ENCODE measurements around the gene SORBS1. TPM values are rescaled to one million over a fixed set of nuclear protein-coding genes. Genes with fewer than 3 reads are reported as not detected.

SORBS1 gene
- total RNA-seq, 2 donors from 2014 or later, result 16.7 to 17.9 TPM

DNA sequence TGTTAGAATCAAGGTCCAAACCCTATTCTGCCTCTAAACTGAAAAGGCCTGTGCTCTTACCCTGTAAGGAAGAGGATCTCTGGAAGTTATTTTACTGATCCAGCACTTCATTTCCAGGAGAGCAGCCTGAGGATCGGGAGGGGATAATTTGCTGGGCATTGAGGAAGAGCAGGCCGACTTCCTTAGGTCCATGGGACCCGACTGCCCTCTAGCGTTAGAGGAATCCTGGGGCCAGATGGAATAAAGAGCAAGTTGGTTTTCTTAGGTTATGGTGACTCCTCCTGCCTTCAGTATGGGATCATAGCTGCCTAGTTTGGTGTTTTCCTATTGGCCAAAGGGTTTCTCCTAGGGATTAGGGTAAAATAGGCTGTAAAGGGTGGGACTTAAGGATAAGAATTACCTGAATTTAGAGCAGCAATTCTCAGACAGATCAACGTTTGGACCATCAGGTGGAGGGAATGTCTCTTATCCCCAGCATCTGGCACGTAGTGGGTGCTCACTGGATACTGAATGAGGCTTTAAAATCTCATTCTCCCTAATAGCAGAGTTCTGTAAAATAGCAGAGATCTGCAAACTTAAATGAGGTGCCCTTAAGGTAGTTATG, 40.0 kb upstream of the SORBS1 start:
- Mint-ChIP-seq H3K27me3 (ENCODE audit: insufficient read depth) (no peaks in the 10 kb centered on the region), H3K4me3 (no peak overlapping the region), H3K4me1 (peaks cover 6% of the 10 kb centered on the region), H3K27ac (no peak overlapping the region), H3K9me3 (peaks cover 2% of the 10 kb centered on the region), H3K36me3 (ENCODE audit: low read depth) (peaks cover 3% of the 10 kb centered on the region)
- Histone ChIP-seq H3K27me3 (ENCODE audit: control insufficient read depth, insufficient read depth, low read length, poor library complexity, severe bottlenecking) (no peaks in the 10 kb centered on the region), H3K36me3 (ENCODE audit: control insufficient read depth, insufficient read depth, low read length) (peaks cover 8% of the 10 kb centered on the region), H3K9ac (ENCODE audit: extremely low read depth, low read length, poor library complexity, severe bottlenecking) (no peak overlapping the region), H3K4me3 (ENCODE audit: low read length) (no peak overlapping the region), H3K27ac (ENCODE audit: low read depth, low read length) (no peak overlapping the region), H3K9me3 (ENCODE audit: control insufficient read depth, low read length) (no peaks in the 10 kb centered on the region), H3K4me1 (ENCODE audit: control insufficient read depth, insufficient read depth, low read length) (no peaks in the 10 kb centered on the region)
- DNase-seq, result peak; percentile 96
- TF ChIP-seq CTCF (conservative IDR thresholded peaks at IDR 0.05), result peak; percentile 98
- WGBS, 2 experiments (ENCODE audit: insufficient coverage in 1 of 2, insufficient read length in 1 of 2), result 20 to 22% methylated on average over 6 of the region's 6 CpGs

- H3K36me3 ChIP-seq (ENCODE audit: control insufficient read depth, insufficient read depth, low read length), result no peaks in the 10 kb centered on the region
- peaks cover 6% of the 10 kb centered on the region for H3K4me1 Mint-ChIP-seq
- H3K4me3 ChIP-seq (ENCODE audit: low read length), result no peak overlapping the region
- no peak for DNase-seq
- peaks cover 2% of the 10 kb centered on the region for H3K9me3 Mint-ChIP-seq
- no peak overlapping the region for H3K27ac ChIP-seq (ENCODE audit: low read depth, low read length)
- WGBS, 2 experiments (ENCODE audit: insufficient coverage in 1 of 2, insufficient read length in 1 of 2), result 89 to 93% methylated on average over 3 to 4 of the region's 4 CpGs
- no peaks in the 10 kb centered on the region for H3K4me1 ChIP-seq (ENCODE audit: control insufficient read depth, insufficient read depth, low read length)
- H3K9ac ChIP-seq (ENCODE audit: extremely low read depth, low read length, poor library complexity, severe bottlenecking), result no peak overlapping the region
- H3K27ac Mint-ChIP-seq, result no peak overlapping the region
- TF ChIP-seq CTCF (conservative IDR thresholded peaks at IDR 0.05), result no peak
- H3K9me3 ChIP-seq (ENCODE audit: control insufficient read depth, low read length), result no peaks in the 10 kb centered on the region
- no peaks in the 10 kb centered on the region for H3K27me3 Mint-ChIP-seq (ENCODE audit: insufficient read depth)
- no peak overlapping the region for H3K4me3 Mint-ChIP-seq
- no peaks in the 10 kb centered on the region for H3K27me3 ChIP-seq (ENCODE audit: control insufficient read depth, insufficient read depth, low read length, poor library complexity, severe bottlenecking)
- no peaks in the 10 kb centered on the region for H3K36me3 Mint-ChIP-seq (ENCODE audit: low read depth)
Observed at GRCh38 chr10:95600158-95600557, 39.0 kb upstream of the SORBS1 start.

DNA sequence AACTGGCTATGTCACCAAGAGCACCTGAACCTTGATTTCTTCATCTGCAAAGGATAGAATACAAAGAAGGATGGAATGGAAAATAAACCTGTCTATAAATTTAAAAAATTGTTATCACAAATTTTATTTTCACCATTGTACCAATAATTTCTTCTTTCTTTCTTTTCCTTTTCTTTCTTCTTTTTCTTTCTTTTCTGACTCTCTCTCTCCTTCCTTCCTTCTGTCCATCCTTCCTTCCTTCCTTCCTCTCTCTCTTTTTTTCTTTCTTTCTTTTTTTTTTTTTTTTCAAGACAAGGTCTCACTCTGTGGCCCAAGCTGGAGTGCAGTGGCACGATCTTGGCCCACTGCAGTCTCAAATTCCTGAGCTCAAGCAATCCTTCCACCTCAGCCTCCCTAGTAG, 36.6 kb upstream of the SORBS1 start:
- Histone ChIP-seq H3K9me3 (ENCODE audit: control insufficient read depth, low read length) (no peaks in the 10 kb centered on the region), H3K27me3 (ENCODE audit: control insufficient read depth, insufficient read depth, low read length, poor library complexity, severe bottlenecking) (no peaks in the 10 kb centered on the region), H3K27ac (ENCODE audit: low read depth, low read length) (no peak overlapping the region), H3K4me1 (ENCODE audit: control insufficient read depth, insufficient read depth, low read length) (no peaks in the 10 kb centered on the region), H3K9ac (ENCODE audit: extremely low read depth, low read length, poor library complexity, severe bottlenecking) (no peak overlapping the region), H3K4me3 (ENCODE audit: low read length) (no peak overlapping the region), H3K36me3 (ENCODE audit: control insufficient read depth, insufficient read depth, low read length) (no peaks in the 10 kb centered on the region)
- H3K27ac Mint-ChIP-seq, result no peak overlapping the region
- H3K36me3 Mint-ChIP-seq (ENCODE audit: low read depth), result no peaks in the 10 kb centered on the region
- H3K4me3 Mint-ChIP-seq, result no peak overlapping the region
- H3K4me1 Mint-ChIP-seq, result peaks cover 6% of the 10 kb centered on the region
- H3K9me3 Mint-ChIP-seq, result peaks cover 2% of the 10 kb centered on the region
- TF ChIP-seq CTCF (conservative IDR thresholded peaks at IDR 0.05), result no peak
- WGBS, 2 experiments (ENCODE audit: insufficient coverage in 1 of 2, insufficient read length in 1 of 2), result 85% methylated on average over 1 of the region's 1 CpG; no CpG with 5 or more reads in 1 of the 2 experiments
- no peak for DNase-seq
- no peaks in the 10 kb centered on the region for H3K27me3 Mint-ChIP-seq (ENCODE audit: insufficient read depth)

Data from endodermal cell (in vitro differentiated cells).